K562 (cell line): ENCODE measurements around the gene RTL1. TPM values are rescaled to one million over a fixed set of nuclear protein-coding genes. Genes with fewer than 3 reads are reported as not detected.

Source experiments
- GATA2 ChIP-seq: sonication (generic); formaldehyde crosslinking; IDR thresholded peaks from 2 replicates; pipeline ENCODE4 v1.4.0; 2020; ENCODE audit warnings: mild to moderate bottlenecking, missing genetic modification reagents
- ZBTB11 ChIP-seq, 3 experiments: fragments of 200-800 bp in 1 of 3; fragments of 250-450 bp in 1 of 3; fragments of 450-650 bp in 1 of 3; sonication (Bioruptor Pico) in 1 of 3; sonication (Bioruptor generic) in 1 of 3; formaldehyde crosslinking in 1 of 3; IDR thresholded peaks; 2 replicates each; pipeline versions ENCODE4 v1.6.1 to v1.8.0; 2016 to 2022; ENCODE audit warnings: mild to moderate bottlenecking in 2 of 3, missing genetic modification characterization in 2 of 3, missing compliant biosample characterization in 1 of 3, moderate library complexity in 1 of 3
- ZNF445 ChIP-seq: fragments of 250-450 bp; sonication (Bioruptor Pico); IDR thresholded peaks from 2 replicates; pipeline ENCODE4 v1.4.0; 2020; ENCODE audit warnings: low read depth, mild to moderate bottlenecking, moderate library complexity
- ZNF584 ChIP-seq: fragments of 200-800 bp; sonication (Bioruptor generic); IDR thresholded peaks from 2 replicates; pipeline ENCODE4 v1.6.1; 2016; ENCODE audit warnings: low read depth, mild to moderate bottlenecking, missing genetic modification characterization, missing compliant biosample characterization
- ZSCAN29 ChIP-seq: fragments of 450-650 bp; IDR thresholded peaks from 2 replicates; pipeline ENCODE4 v1.6.1; 2017
- polyA plus RNA-seq, 8 experiments: library from polyadenylated mRNA; depleted of rRNA in 4 of 8; stranded (reverse) in 5 of 8; unstranded in 3 of 8; fragments of >200 nt; fragmentation: Nextera tagmentation in 2 of 8; fragmentation: Illumina TruSeq in 1 of 8; extraction: Ambion mirVana in 2 of 8; extraction: Trizol in 1 of 8; gene quantifications; 2 replicates each; pipeline versions ENCODE4 v1.2.1 to v1.2.3, GENCODE V29; 2011 to 2014; ENCODE audit warnings: inconsistent platforms in 1 of 8, missing spikeins in 1 of 8
- total RNA-seq, 7 experiments: library from RNA; depleted of rRNA in 6 of 7; stranded (reverse); fragments of >200 nt in 6 of 7; fragmentation: Illumina TruSeq in 2 of 7; extraction: Trizol in 2 of 7; gene quantifications; 2 replicates each; pipeline versions ENCODE4 v1.2.1 to v1.2.3, GENCODE V29; 2011 to 2021; ENCODE audit warnings: low replicate concordance in 1 of 7
- TF ChIP-seq, protein P1 (sequence below): fragments of 450-650 bp; formaldehyde crosslinking; IDR thresholded peaks from 2 replicates; pipeline ENCODE4 v1.4.0; 2020; ENCODE audit warnings: mild to moderate bottlenecking, moderate library complexity
- TF ChIP-seq, protein P2 (sequence below): IDR thresholded peaks from 2 replicates; pipeline ENCODE4 v1.6.1; 2014; ENCODE audit warnings: antibody characterized with exemption

The RTL1 gene
- total and polyA plus RNA-seq, 9 of the 15 experiments (the other 6 are each of a cell fraction or from before 2014, with no cell fraction given) = not detected

- TF ChIP-seq, protein P1, sequence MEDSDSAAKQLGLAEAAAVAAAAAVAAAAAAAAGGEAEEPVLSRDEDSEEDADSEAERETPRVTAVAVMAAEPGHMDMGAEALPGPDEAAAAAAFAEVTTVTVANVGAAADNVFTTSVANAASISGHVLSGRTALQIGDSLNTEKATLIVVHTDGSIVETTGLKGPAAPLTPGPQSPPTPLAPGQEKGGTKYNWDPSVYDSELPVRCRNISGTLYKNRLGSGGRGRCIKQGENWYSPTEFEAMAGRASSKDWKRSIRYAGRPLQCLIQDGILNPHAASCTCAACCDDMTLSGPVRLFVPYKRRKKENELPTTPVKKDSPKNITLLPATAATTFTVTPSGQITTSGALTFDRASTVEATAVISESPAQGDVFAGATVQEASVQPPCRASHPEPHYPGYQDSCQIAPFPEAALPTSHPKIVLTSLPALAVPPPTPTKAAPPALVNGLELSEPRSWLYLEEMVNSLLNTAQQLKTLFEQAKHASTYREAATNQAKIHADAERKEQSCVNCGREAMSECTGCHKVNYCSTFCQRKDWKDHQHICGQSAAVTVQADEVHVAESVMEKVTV (CRISPR knock-in tag) = no peak
- TF ChIP-seq ZSCAN29 (no peak), ZNF445 (CRISPR knock-in tag) (no peak), GATA2 (no peak), ZBTB11 (CRISPR knock-in tag; IDR thresholded peaks at IDR 0.05) (no peak), ZNF584 (CRISPR knock-in tag) (no peak)
- TF ChIP-seq, protein P2, sequence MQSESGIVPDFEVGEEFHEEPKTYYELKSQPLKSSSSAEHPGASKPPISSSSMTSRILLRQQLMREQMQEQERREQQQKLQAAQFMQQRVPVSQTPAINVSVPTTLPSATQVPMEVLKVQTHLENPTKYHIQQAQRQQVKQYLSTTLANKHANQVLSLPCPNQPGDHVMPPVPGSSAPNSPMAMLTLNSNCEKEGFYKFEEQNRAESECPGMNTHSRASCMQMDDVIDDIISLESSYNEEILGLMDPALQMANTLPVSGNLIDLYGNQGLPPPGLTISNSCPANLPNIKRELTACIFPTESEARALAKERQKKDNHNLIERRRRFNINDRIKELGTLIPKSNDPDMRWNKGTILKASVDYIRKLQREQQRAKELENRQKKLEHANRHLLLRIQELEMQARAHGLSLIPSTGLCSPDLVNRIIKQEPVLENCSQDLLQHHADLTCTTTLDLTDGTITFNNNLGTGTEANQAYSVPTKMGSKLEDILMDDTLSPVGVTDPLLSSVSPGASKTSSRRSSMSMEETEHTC = no peak
These were observed 19.8 kb downstream of the RTL1 start (continued) for GRCh38 chr14:100883789-100884101.
